ENCODE data around the gene NFIL3.
"Not testable (repeated sequence)": the region's sequence is repeated elsewhere in the genome, so short reads cannot be mapped to it uniquely, and the experiment has no call there.

GRCh38 chr9:91378054-91378453 lies 45.6 kb downstream of the NFIL3 start:
- TF ChIP-seq CTCF (IDR thresholded peaks at IDR 0.05 in 4 of 5, conservative IDR thresholded peaks at IDR 0.05 in 1 of 5); POLR2A (IDR thresholded peaks at IDR 0.05): not testable (repeated sequence)
